A549 (cell line): Measurements from ENCODE around the gene CENPM. TPM values are rescaled to one million over a fixed set of nuclear protein-coding genes. Genes with fewer than 3 reads are reported as not detected.

Experiments
- ATAC-seq, 2 experiments: fragments of 200-7000 bp in 1 of 2; fragments of >200 bp in 1 of 2; cut with Nextera tagmentation in 1 of 2; cut with Tn5 transposase in 1 of 2; 3 replicates each; pipeline versions ENCODE4 v1.8.0 to v1.9.1; 2018 to 2020; ENCODE audit warnings: mild to moderate bottlenecking in 1 of 2, moderate library complexity in 1 of 2
- CTCF ChIA-PET: fragments of 300-600 bp; sonication (Branson Sonifier 250); formaldehyde crosslinking; extraction: SDS; loops from one replicate; lab custom pipeline; 2021; ENCODE audit warnings: antibody characterized with exemption, inconsistent platforms; lab: Yijun Ruan, JAX
- POLR2A ChIA-PET: fragments of 350-600 bp; formaldehyde crosslinking; extraction: SDS; loops from one replicate; lab custom pipeline; 2021; ENCODE audit warnings: antibody characterized with exemption, inconsistent platforms; lab: Yijun Ruan, JAX
- DNase-seq, 2 experiments: peaks; one replicate each; pipeline versions ENCODE4 v3.0.0 to v3.0.0-alpha.2; 2011 to 2016; ENCODE audit warnings: low read depth in 1 of 2, low spot score in 1 of 2
- FAIRE-seq: peaks from 2 replicates; lab custom pipeline; 2011; peaks lifted over from hg19 to GRCh38; lab: Jason Lieb, UNC
- H3K27ac ChIP-seq, 2 experiments: fragments of >200 bp; sonication (Bioruptor Twin); formaldehyde crosslinking; 3 replicates each; pipeline ENCODE4 v1.5.1; 2016 to 2017
- H3K4me1 ChIP-seq: fragments of >200 bp; sonication (Bioruptor Twin); formaldehyde crosslinking; 3 replicates; pipeline ENCODE4 v1.6.1; 2016
- H3K4me2 ChIP-seq: fragments of >200 bp; sonication (Bioruptor Twin); formaldehyde crosslinking; 3 replicates; pipeline ENCODE4 v1.6.1; 2016
- H3K4me3 ChIP-seq: fragments of >200 bp; sonication (Bioruptor Twin); formaldehyde crosslinking; 3 replicates; pipeline ENCODE4 v1.5.1; 2016
- H3K9me3 ChIP-seq: fragments of >200 bp; sonication (Bioruptor Twin); formaldehyde crosslinking; 3 replicates; pipeline ENCODE4 v1.6.1; 2016
- BHLHE40 ChIP-seq: IDR thresholded peaks from 2 replicates; pipeline ENCODE4 v1.6.1; 2012; ENCODE audit warnings: low read depth, low read length, inconsistent platforms
- CBX2 ChIP-seq: fragments of 200-600 bp; sonication (generic); IDR thresholded peaks from 2 replicates; pipeline ENCODE4 v1.6.1; 2016; ENCODE audit warnings: low read depth, mild to moderate bottlenecking, borderline replicate concordance
- CEBPB ChIP-seq, 2 experiments: fragments of >200 bp in 1 of 2; sonication (Bioruptor Twin) in 1 of 2; formaldehyde crosslinking in 1 of 2; IDR thresholded peaks; 2 replicates each; pipeline ENCODE4 v1.6.1; 2012 to 2016
- CHD4 ChIP-seq: fragments of 200-600 bp; sonication (generic); IDR thresholded peaks from 2 replicates; pipeline ENCODE4 v1.6.1; 2016; ENCODE audit warnings: antibody characterized with exemption, mild to moderate bottlenecking, borderline replicate concordance
- EHF ChIP-seq: fragments of 250-450 bp; sonication (Bioruptor Pico); IDR thresholded peaks from 2 replicates; pipeline ENCODE4 v1.5.0; 2020; ENCODE audit warnings: mild to moderate bottlenecking
- EP300 ChIP-seq, 2 experiments: fragments of >200 bp; sonication (Bioruptor Twin); formaldehyde crosslinking; IDR thresholded peaks; 2 replicates in 1 of 2; 3 replicates in 1 of 2; pipeline ENCODE4 v1.6.1; 2016 to 2017
- HOXA7 ChIP-seq: fragments of 250-450 bp; sonication (Bioruptor Pico); IDR thresholded peaks from 2 replicates; pipeline ENCODE4 v1.5.0; 2020; ENCODE audit warnings: mild to moderate bottlenecking, moderate library complexity
- JUNB ChIP-seq: fragments of >200 bp; sonication (Bioruptor Twin); formaldehyde crosslinking; IDR thresholded peaks from 2 replicates; pipeline ENCODE4 v1.6.1; 2016
- KDM1A ChIP-seq: fragments of 200-600 bp; sonication (generic); IDR thresholded peaks from 2 replicates; pipeline ENCODE4 v1.6.1; 2016; ENCODE audit warnings: low read depth, mild to moderate bottlenecking
- MAFK ChIP-seq: fragments of 450-650 bp; IDR thresholded peaks from 2 replicates; pipeline ENCODE4 v1.6.1; 2014; ENCODE audit not compliant: partially characterized antibody
- MAZ ChIP-seq: fragments of 150-350 bp; IDR thresholded peaks from 2 replicates; pipeline ENCODE4 v1.6.1; 2014; ENCODE audit warnings: antibody characterized with exemption, low read depth, low read length, borderline replicate concordance
- PHF8 ChIP-seq: fragments of 200-600 bp; sonication (generic); IDR thresholded peaks from 2 replicates; pipeline ENCODE4 v1.6.1; 2016; ENCODE audit warnings: low read depth, mild to moderate bottlenecking, antibody characterized with exemption, moderate library complexity, borderline replicate concordance
- POLR2AphosphoS2 ChIP-seq: conservative IDR thresholded peaks from 2 replicates; pipeline ENCODE4 v1.6.1; 2012; ENCODE audit warnings: low read length, improper control_type of control experiment, inconsistent platforms
- RARB ChIP-seq: fragments of 250-450 bp; sonication (Bioruptor Pico); IDR thresholded peaks from 2 replicates; pipeline ENCODE4 v1.8.0; 2021; ENCODE audit warnings: mild to moderate bottlenecking, moderate library complexity
- SMC3 ChIP-seq: fragments of >200 bp; sonication (Bioruptor Twin); formaldehyde crosslinking; IDR thresholded peaks from 3 replicates; pipeline ENCODE4 v1.6.1; 2018; ENCODE audit warnings: inconsistent platforms
- TFCP2L1 ChIP-seq: fragments of 250-450 bp; sonication (Bioruptor Pico); IDR thresholded peaks from 2 replicates; pipeline ENCODE4 v1.5.0; 2021; ENCODE audit warnings: mild to moderate bottlenecking
- WGBS: methylation state at CpG from one replicate; pipeline ENCODE4 v1.1.6; 2017; ENCODE audit errors: missing lambda C conversion rate; 5-methylcytosine and 5-hydroxymethylcytosine counted together
- polyA plus RNA-seq, 4 experiments: library from polyadenylated mRNA; depleted of rRNA in 3 of 4; stranded (reverse); fragments of >200 nt; fragmentation: RNase III in 1 of 4; extraction: RNeasy Plus Mini Kit Qiagen cat#74134 plus additional on column Dnase treatment in 1 of 4; gene quantifications; 2 replicates in 3 of 4; 3 replicates in 1 of 4; pipeline ENCODE4 v1.2.3, GENCODE V29; 2011 to 2017
- TF ChIP-seq, protein P1 (sequence below): fragments of 250-450 bp; sonication (Bioruptor Pico); IDR thresholded peaks from 2 replicates; pipeline ENCODE4 v1.5.0; 2020; ENCODE audit warnings: low read depth, mild to moderate bottlenecking, moderate library complexity
- TF ChIP-seq, protein P2 (sequence below): IDR thresholded peaks from 2 replicates; pipeline ENCODE4 v1.6.1; 2012
- TF ChIP-seq, protein P3 (sequence below): fragments of 150-350 bp; IDR thresholded peaks from 2 replicates; pipeline ENCODE4 v1.6.1; 2014; ENCODE audit warnings: low read depth, mild to moderate bottlenecking, low read length
- TF ChIP-seq, protein P4 (sequence below): IDR thresholded peaks from 2 replicates; pipeline ENCODE4 v1.6.1; 2012

Gene CENPM
- polyA plus RNA-seq, 2 of the 4 experiments (the other 2 are of a cell fraction): 22.3 to 40.1 TPM

DNA sequence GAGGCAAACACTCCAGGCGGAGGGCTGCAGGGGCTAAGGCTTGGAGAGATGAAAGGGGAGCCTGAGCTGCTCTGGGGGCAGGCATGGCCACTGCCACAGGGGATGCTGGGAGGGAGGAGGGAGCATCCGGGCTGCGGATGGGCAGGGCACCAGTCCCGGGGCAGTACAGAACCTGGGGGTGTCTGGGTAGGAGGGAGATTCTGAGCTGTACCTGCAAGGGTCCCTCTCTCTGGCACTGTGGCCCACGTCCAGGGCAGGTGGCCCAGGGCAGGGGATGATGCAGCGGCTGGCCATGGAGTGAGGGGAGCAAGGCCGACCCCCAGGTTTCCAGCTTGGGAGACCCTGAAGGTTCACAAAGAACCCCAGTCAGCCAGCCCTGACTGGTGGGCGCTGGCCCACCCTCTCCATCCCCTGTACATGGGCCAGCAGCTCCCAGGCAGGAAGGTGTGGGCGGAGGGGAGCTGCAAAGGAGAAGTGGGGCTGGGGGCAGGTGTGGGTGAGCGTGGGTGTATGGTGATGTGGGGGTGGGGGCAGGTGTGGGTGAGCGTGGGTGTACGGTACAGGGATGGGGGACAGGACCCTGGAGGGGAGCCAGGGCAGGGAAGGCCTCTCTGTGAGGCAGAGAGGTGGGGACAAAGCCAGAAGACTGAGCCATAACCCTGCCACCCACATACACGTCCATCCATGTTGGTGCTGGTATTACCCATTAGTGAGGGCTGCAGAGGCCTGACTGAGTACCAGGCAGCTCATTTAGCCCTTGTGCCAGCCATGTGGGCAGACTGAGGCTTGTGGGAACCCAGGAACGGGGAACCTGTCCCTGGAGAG, 18.1 kb downstream of the CENPM start:
- no peak overlapping the region for H3K4me2 ChIP-seq
- ATAC-seq: peak in 1 of 2 experiments; percentile 8; a peak in 3 of 6 replicates
- TF ChIP-seq HOXA7: no peak
- no peak for TF ChIP-seq RARB (CRISPR knock-in tag)
- no peak for TF ChIP-seq TFCP2L1 (CRISPR knock-in tag)
- TF ChIP-seq, all 56 proteins: peak for 0
- ChIA-PET POLR2A (no interaction called here), CTCF (interaction anchor here (1.2 to 2.0 kb wide), 2 partner anchors 12 to 106 kb away, joined by 6 to 14 read pairs; no protein-coding TSS in a partner anchor)
- 74% methylated on average over 8 of the region's 14 CpGs for WGBS
- no peaks in the 10 kb centered on the region for H3K4me1 ChIP-seq
- DNase-seq: no peak
- H3K4me3 ChIP-seq: no peak overlapping the region
- no peak overlapping the region for H3K27ac ChIP-seq
- FAIRE-seq: no peak
- no peaks in the 10 kb centered on the region for H3K9me3 ChIP-seq

DNA sequence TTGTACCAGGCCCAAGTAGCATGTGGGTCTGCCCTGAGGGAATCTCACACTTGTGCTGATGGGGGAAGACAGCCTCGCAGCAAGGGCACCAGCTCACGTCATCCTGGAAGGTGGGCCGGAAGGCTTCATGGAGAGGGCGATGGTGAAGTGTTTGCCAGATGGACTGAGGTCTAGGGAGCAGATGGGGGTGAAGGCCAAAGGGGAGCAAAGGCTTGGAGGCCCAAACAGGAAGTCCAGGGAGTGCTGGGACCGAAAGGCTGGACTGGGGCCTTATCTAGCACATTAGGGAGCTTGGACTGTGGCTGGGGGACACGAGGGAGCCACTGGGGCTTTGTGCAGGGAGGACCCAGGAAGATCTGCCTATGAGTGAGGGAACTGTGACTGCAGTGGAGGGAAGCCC, 19.1 kb downstream of the CENPM start:
- ATAC-seq (peak in 1 of 2 experiments; percentile 5; a peak in 2 of 6 replicates), FAIRE-seq (no peak), DNase-seq (no peak)
- H3K4me2 ChIP-seq: no peak overlapping the region
- 71% methylated on average over 6 of the region's 6 CpGs for WGBS
- no peak overlapping the region for H3K4me3 ChIP-seq
- no peak for TF ChIP-seq CBX2
- TF ChIP-seq POLR2AphosphoS2: no peak
- no peak for TF ChIP-seq EP300 (IDR thresholded peaks at IDR 0.05)
- TF ChIP-seq, protein P1, sequence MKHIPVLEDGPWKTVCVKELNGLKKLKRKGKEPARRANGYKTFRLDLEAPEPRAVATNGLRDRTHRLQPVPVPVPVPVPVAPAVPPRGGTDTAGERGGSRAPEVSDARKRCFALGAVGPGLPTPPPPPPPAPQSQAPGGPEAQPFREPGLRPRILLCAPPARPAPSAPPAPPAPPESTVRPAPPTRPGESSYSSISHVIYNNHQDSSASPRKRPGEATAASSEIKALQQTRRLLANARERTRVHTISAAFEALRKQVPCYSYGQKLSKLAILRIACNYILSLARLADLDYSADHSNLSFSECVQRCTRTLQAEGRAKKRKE (CRISPR knock-in tag): no peak
- TF ChIP-seq, protein P2, sequence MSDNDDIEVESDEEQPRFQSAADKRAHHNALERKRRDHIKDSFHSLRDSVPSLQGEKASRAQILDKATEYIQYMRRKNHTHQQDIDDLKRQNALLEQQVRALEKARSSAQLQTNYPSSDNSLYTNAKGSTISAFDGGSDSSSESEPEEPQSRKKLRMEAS: no peak
- no peak for TF ChIP-seq BHLHE40
- no peak for TF ChIP-seq HOXA7
- TF ChIP-seq CEBPB (IDR thresholded peaks at IDR 0.05): no peak
- TF ChIP-seq MAFK: no peak
- no peak for TF ChIP-seq SMC3
- TF ChIP-seq JUNB: no peak
- no peak for TF ChIP-seq EHF (CRISPR knock-in tag)
- TF ChIP-seq, protein P3, sequence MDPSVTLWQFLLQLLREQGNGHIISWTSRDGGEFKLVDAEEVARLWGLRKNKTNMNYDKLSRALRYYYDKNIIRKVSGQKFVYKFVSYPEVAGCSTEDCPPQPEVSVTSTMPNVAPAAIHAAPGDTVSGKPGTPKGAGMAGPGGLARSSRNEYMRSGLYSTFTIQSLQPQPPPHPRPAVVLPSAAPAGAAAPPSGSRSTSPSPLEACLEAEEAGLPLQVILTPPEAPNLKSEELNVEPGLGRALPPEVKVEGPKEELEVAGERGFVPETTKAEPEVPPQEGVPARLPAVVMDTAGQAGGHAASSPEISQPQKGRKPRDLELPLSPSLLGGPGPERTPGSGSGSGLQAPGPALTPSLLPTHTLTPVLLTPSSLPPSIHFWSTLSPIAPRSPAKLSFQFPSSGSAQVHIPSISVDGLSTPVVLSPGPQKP: no peak
- TF ChIP-seq, protein P4, sequence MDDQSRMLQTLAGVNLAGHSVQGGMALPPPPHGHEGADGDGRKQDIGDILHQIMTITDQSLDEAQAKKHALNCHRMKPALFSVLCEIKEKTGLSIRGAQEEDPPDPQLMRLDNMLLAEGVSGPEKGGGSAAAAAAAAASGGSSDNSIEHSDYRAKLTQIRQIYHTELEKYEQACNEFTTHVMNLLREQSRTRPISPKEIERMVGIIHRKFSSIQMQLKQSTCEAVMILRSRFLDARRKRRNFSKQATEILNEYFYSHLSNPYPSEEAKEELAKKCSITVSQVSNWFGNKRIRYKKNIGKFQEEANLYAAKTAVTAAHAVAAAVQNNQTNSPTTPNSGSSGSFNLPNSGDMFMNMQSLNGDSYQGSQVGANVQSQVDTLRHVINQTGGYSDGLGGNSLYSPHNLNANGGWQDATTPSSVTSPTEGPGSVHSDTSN: no peak
- no peak for TF ChIP-seq MAZ
- TF ChIP-seq PHF8: no peak
- TF ChIP-seq CHD4: no peak
- TF ChIP-seq KDM1A: no peak
- POLR2A ChIA-PET: no interaction called here
- no peak overlapping the region for H3K27ac ChIP-seq
- no peaks in the 10 kb centered on the region for H3K9me3 ChIP-seq
- CTCF ChIA-PET: interaction anchor here (1.2 to 2.5 kb wide), 3 partner anchors 12 to 105 kb away, joined by 6 to 15 read pairs (median 14); partner anchors contain the start of gene SHISA8
- H3K4me1 ChIP-seq: no peaks in the 10 kb centered on the region
